HG02588 (cell line): ENCODE data around the gene CBLB.
"Not testable (repeated sequence)": the region's sequence is repeated elsewhere in the genome, so short reads cannot be mapped to it uniquely, and the experiment has no call there.

Experiments
- ATAC-seq: cut with Tn5 transposase; IDR thresholded peaks from one replicate; pipeline ENCODE4 v1.9.1; 2021; ENCODE audit warnings: mild to moderate bottlenecking, moderate library complexity; ENCODE audit not compliant: unreplicated experiment

CBLB gene

DNA sequence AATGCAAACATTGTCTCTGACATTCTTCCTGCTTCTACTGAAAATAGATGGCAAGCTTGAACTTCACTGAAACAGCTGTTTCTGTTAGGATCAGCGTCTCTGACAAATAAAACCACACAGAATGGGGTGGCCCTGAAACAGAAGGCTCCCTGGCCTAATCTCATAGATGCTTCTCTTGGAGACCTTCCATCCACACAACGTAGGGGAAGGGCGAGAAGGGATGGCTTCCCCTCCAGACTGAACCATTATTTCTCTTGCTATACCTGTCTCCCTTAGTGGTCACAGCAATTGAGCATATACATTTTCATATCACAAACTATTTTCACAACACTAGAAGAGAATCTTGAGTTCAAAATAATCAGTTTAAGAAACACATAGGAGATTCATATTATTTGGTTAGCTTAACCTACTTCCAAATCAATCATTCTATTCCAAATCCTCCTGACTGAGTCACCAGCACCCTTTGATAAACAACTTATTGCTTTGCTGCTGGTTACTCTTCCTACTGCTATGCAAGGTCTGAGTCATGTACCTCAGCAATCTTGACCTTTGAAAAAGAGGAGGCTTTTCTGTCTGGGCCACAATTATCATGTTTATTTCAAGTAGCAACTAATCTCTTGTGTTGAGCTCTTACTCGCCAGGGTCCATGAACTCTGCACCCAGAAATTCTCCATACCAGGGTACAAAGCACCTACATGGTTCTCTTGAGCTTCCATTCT, 45.5 kb downstream of the CBLB start:
- no peak for ATAC-seq

- ATAC-seq: no peak
Measured at GRCh38 chr3:105822171-105823123, 46.4 kb downstream of the CBLB start.

- no peak for ATAC-seq
Measured at GRCh38 chr3:105821433-105821832, 47.4 kb downstream of the CBLB start.

- ATAC-seq: no peak
Measured at GRCh38 chr3:105816833-105817232, 52.0 kb downstream of the CBLB start.

GRCh38 chr3:105815331-105815730, 53.5 kb downstream of the CBLB start:
- not testable (repeated sequence) for ATAC-seq

GRCh38 chr3:105813710-105814109, 55.1 kb downstream of the CBLB start:
- no peak for ATAC-seq

DNA sequence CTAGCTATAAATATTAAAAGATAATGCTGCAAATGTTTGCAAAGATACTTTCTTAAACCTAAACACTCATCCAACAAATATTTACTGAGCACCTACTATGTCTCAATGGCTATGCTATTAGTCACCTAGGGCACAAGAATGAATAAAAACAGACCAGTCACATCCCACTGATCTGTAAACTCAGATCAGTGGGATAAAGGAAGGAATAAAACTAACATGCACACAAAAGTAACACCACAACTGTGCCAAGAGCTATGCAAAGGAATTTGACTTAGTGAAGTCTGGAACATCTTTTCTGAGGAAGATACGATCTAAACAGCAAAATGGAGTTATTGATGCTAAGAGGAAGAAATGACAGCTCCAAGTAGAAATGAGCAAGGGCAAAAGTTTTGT, 56.6 kb downstream of the CBLB start:
- ATAC-seq: no peak

GRCh38 chr3:105811518-105812193, 57.2 kb downstream of the CBLB start:
- no peak for ATAC-seq

GRCh38 chr3:105809208-105809888, 59.5 kb downstream of the CBLB start:
- ATAC-seq: no peak

DNA sequence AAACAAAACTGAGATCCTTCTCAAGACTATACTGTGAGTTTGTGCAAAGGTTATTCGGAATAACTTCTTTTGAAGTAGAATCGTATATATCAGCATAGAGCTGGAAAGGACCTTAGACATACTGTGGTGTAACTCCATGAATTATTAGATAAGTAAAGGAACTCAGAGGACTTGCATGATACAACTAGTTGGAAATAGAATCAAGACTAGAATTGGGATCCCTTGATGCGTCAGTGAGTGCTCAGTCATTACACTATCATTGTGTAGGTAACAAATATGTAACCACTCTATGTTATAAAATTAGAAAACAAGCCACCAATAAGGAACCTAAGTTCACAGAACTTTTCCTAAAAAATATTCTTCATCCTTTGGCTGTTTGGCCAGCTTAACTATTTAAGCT, 61.1 kb downstream of the CBLB start:
- ATAC-seq: no peak

DNA sequence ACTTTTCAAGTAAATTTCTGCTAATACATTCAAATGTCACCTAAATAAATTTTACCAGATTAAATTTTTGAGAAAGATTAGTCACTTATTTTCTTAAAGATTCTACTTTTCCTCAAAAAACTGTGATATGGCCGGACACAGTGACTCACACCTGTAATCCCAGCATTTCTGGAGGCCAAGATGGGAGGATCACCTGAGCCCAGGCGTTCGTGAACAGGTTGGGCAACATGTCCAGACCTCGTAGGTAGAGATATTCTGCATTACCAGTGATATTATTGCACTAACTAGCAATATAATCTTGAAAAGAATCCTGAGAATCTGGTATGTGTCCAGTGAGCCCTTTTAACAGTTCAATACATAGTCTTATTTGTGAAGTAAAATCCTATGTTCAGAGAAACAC, 61.7 kb downstream of the CBLB start:
- ATAC-seq: no peak

DNA sequence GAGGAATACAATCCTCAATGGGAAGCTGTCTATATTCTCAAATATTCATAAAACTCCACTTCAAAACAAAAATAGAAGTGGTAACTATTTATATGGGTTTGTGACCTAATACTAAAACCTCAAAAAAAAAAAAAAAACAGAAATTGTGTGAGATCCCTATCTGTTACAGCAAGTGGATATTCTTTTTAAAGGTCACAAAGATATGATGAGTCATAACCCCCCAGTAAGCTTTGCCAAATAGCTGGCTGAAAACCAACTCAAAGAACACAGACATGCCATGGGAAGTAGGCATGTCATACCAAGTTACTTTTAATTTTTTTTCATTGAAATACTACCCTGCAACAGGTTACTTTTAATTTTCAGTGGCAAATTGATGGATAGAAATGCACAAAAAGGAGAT, 62.5 kb downstream of the CBLB start:
- no peak for ATAC-seq

DNA sequence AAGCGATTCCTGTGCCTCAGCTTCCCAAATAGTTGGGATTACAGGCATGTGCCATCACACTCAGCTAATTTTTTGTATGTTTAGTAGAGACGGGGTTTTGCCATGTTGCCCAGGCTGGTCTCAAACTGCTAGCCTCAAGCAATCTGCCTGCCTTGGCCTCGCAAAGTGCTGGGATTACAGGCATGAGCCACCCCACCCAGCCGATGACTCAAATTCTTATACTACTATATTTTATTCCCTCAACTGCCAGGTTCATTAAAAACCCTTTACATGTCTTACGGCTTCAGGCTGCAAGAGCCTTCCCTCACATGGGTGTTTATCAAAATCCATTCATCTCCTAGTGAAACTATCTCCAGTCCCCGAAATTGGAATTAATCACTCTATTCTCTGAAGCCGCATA, 63.4 kb downstream of the CBLB start:
- no peak for ATAC-seq

DNA sequence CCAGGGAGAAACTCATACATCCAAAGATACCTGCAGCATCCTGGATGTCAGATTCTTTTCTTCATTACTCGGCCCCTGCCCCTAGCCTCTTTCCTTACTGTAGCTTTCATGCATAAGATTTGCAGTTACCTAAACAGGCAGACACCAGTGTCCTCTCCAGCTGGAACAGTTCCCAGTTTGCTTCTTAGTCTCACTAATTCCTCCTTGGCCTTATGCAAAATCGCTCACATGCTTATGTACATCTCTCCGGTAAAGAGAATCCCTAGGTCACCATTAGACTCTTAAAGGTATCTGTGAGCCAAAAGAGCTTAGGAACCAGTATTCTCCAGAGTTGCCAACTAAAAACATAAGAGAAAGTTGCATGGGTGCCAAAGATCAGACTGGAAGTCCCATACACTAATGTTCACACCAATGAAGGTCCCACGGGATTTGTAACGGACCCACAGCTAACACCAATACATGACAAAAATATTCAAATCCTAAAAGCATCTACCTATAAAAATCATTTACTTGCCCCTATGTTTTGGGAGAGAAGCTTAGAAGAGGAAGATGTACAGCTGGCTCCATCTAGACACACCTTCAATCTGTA, 66.6 kb downstream of the CBLB start:
- ATAC-seq: no peak

DNA sequence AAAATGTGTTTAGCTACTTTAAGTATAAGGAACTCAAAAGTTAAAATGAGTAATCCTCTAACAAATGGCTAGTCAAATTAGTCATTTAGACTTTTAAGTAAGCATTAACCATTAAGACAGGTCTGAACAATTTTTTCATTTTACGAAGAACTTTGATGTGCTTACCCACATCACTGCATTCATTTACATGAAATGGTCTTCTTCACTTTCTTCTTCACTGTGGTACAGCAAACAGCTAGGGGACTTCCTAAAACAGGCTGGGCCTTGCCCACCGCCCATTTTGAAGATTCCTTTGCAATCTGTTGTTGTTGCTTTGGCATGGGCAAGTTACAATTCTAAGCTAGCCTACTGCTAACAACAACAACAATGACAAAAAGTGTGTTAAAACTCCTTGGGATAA, 67.4 kb downstream of the CBLB start:
- ATAC-seq: no peak

DNA sequence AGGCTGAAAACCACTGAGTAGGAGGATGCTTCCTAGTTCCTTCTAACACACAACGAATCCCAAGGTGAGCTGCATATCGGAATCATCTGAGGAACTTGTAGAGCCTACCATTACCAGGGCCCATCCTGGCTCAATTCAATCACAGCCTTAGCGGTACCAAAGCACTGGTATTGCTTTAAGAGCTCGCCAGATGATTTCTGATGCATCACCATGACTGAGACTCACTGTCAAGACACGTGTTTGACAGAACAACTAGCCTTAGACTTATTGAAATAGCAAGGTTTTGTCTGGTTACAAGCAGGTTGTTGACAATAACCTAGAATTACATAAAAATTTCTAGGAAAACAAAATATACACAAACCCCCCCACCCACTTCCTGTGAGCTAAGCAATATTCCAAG, 68.5 kb downstream of the CBLB start:
- ATAC-seq: no peak

GRCh38 chr3:105799286-105799685, 69.5 kb downstream of the CBLB start:
- no peak for ATAC-seq

DNA sequence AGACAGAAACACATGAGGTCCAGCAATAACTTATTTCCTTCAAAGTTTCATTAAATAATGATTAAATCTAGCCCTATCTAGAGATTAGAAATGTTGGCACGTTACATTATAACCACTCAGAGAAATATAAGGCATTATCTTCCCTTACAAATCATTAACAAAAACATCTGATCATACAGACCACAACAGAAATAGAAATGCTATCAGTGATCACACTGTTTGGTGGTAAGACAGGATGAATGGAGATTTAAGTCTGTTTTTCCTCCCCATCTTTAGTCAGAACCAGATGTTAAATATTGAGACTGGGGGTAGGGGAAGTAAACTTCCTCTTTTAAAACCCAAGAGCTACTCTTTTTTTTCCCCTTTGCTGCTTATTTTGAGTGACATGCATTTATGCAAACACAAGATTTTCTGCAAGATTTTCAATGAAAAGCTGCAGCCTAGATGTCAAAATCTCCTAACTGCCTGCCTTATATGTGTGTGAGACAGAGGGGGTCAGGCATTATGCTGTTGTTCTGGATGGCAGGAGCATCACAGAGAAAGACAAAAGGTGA, 70.4 kb downstream of the CBLB start:
- peak; percentile 73 for ATAC-seq

DNA sequence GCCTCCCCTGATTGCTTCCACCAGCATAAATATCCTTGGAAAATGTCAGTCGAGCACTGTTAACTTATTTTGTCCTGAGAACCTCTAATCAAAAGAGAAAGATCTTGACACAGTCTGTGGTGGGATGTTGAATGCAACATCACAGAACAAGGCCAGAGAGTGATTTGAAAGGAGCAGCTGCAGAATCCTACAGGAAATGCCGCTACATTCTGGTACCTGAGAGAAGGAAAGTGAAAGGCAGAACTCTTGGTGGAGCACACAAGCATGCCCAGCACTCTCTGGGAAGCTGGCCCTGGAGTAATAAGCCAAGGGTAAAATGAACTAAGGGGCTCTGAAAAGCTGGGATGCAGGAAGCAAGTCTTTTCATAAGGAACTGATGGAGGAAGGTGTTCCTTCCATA, 75.8 kb downstream of the CBLB start:
- no peak for ATAC-seq
